GM11168 (cell line): Measurements from ENCODE around the gene MGRN1.

ENCODE experiments used
- in situ Hi-C: fragments of 300-500 bp; cut with MboI; formaldehyde crosslinking; loops from one replicate; pipeline ENCODE4 v1.12.0; 2022; ENCODE audit warnings: low sequenced_read_pairs; ENCODE audit not compliant: unreplicated experiment

Gene MGRN1

GRCh38 chr16:4624015-4624826, at the start of gene MGRN1:
MGRN1 (plus strand) TSS chr16:4624826; CDS start chr16:4624961, 135 bp downstream.
- in situ Hi-C loops, result no loop called here

GRCh38 chr16:4574919-4575705, 49.5 kb upstream of the MGRN1 start:
- in situ Hi-C loops, result no loop called here

GRCh38 chr16:4576008-4576407, 48.6 kb upstream of the MGRN1 start:
- in situ Hi-C loops, result no loop called here

GRCh38 chr16:4578961-4579530, 45.6 kb upstream of the MGRN1 start:
- in situ Hi-C loops, result no loop called here

- in situ Hi-C loops, result loop anchor here (5.0 kb wide), 1 partner anchor 63 kb away; no protein-coding TSS in a partner anchor
These were observed 44.4 kb upstream of the MGRN1 start for GRCh38 chr16:4580250-4580649.

GRCh38 chr16:4583906-4584305, 40.7 kb upstream of the MGRN1 start:
- in situ Hi-C loops, result loop anchor here (5.0 kb wide), 1 partner anchor 67 kb away; no protein-coding TSS in a partner anchor

GRCh38 chr16:4586291-4586690, 38.3 kb upstream of the MGRN1 start:
- in situ Hi-C loops, result no loop called here

GRCh38 chr16:4588386-4588785, 36.2 kb upstream of the MGRN1 start:
- in situ Hi-C loops, result no loop called here

- in situ Hi-C loops, result no loop called here
These were observed 35.7 kb upstream of the MGRN1 start for GRCh38 chr16:4588961-4589360.

GRCh38 chr16:4591191-4591590, 33.4 kb upstream of the MGRN1 start:
- in situ Hi-C loops, result no loop called here

- in situ Hi-C loops, result no loop called here
These were observed 32.7 kb upstream of the MGRN1 start for GRCh38 chr16:4591706-4592470.

- in situ Hi-C loops, result no loop called here
These were observed 31.5 kb upstream of the MGRN1 start for GRCh38 chr16:4593086-4593485.

GRCh38 chr16:4594433-4595410, 29.9 kb upstream of the MGRN1 start:
- in situ Hi-C loops, result no loop called here

- in situ Hi-C loops, result no loop called here
These were observed 27.5 kb upstream of the MGRN1 start for GRCh38 chr16:4597174-4597573.

GRCh38 chr16:4599037-4599436, 25.6 kb upstream of the MGRN1 start:
- in situ Hi-C loops, result no loop called here

- in situ Hi-C loops, result no loop called here
These were observed 25.1 kb upstream of the MGRN1 start for GRCh38 chr16:4599545-4599944.

GRCh38 chr16:4601036-4601863, 23.4 kb upstream of the MGRN1 start:
- in situ Hi-C loops, result no loop called here

- in situ Hi-C loops, result no loop called here
These were observed 22.8 kb upstream of the MGRN1 start for GRCh38 chr16:4601864-4602186.
